Liver (tissue), 9 donors: ENCODE measurements around the gene E2F7. TPM values are rescaled to one million over a fixed set of nuclear protein-coding genes. Genes with fewer than 3 reads are reported as not detected.

ENCODE experiments used
- DNase-seq: peaks from one replicate; pipeline ENCODE4 v3.0.0-alpha.2; 2017; ENCODE audit warnings: low spot score
- H3K27ac ChIP-seq, 2 donors: one replicate each; pipeline ENCODE4 v1.7.0; 2013; ENCODE audit warnings: inconsistent platforms in 2 of 2, low read length in 2 of 2, control low read depth in 1 of 2, low read depth in 1 of 2, mild to moderate bottlenecking in 1 of 2
- H3K27me3 ChIP-seq, 4 donors: one replicate each; pipeline versions ENCODE4 v1.6.1 to v1.7.0; 2013; ENCODE audit warnings: low read length in 3 of 4, inconsistent platforms in 1 of 4, mild to moderate bottlenecking in 1 of 4, moderate library complexity in 1 of 4; ENCODE audit not compliant: control insufficient read depth in 4 of 4, insufficient read depth in 4 of 4
- H3K36me3 ChIP-seq, 4 donors: one replicate each; pipeline versions ENCODE4 v1.6.1 to v1.7.0; 2013; ENCODE audit warnings: low read length in 3 of 4, mild to moderate bottlenecking in 3 of 4, low read depth in 1 of 4, moderate library complexity in 1 of 4; ENCODE audit not compliant: control insufficient read depth in 4 of 4, insufficient read depth in 3 of 4
- H3K4me1 ChIP-seq, 4 donors: one replicate each; pipeline versions ENCODE4 v1.6.1 to v1.7.0; 2013; ENCODE audit warnings: low read length in 3 of 4, mild to moderate bottlenecking in 3 of 4, moderate library complexity in 1 of 4; ENCODE audit not compliant: control insufficient read depth in 4 of 4, insufficient read depth in 4 of 4
- H3K4me3 ChIP-seq, 3 donors: one replicate each; pipeline versions ENCODE4 v1.6.1 to v1.7.0; 2013; ENCODE audit warnings: low read length in 3 of 3, control low read depth in 1 of 3, low read depth in 1 of 3, mild to moderate bottlenecking in 1 of 3
- H3K9ac ChIP-seq, 2 donors: one replicate each; pipeline ENCODE4 v1.7.0; 2013; ENCODE audit warnings: low read length in 2 of 2, mild to moderate bottlenecking in 2 of 2, moderate library complexity in 2 of 2, control low read depth in 1 of 2, low read depth in 1 of 2
- H3K9me3 ChIP-seq, 4 donors: one replicate each; pipeline versions ENCODE4 v1.6.1 to v1.7.0; 2013; ENCODE audit warnings: low read length in 3 of 4; ENCODE audit not compliant: control insufficient read depth in 4 of 4
- EGR1 ChIP-seq, 2 donors: IDR thresholded peaks; 2 replicates each; pipeline ENCODE4 v1.6.1; 2016 to 2018; ENCODE audit warnings: antibody characterized with exemption in 2 of 2, low read depth in 2 of 2
- FOXA1 ChIP-seq: IDR thresholded peaks from 2 replicates; pipeline ENCODE4 v1.6.1; 2016; ENCODE audit warnings: antibody characterized with exemption
- FOXA2 ChIP-seq: IDR thresholded peaks from 2 replicates; pipeline ENCODE4 v1.6.1; 2016; ENCODE audit warnings: antibody characterized with exemption
- GABPA ChIP-seq, 2 donors: IDR thresholded peaks in 1 of 2; conservative IDR thresholded peaks in 1 of 2; 2 replicates each; pipeline ENCODE4 v1.6.1; 2016; ENCODE audit warnings: antibody characterized with exemption in 2 of 2, mild to moderate bottlenecking in 1 of 2, moderate library complexity in 1 of 2
- HNF4A ChIP-seq, 2 donors: conservative IDR thresholded peaks; 2 replicates each; pipeline ENCODE4 v1.6.1; 2016; ENCODE audit warnings: antibody characterized with exemption in 2 of 2, mild to moderate bottlenecking in 2 of 2
- HNF4G ChIP-seq: IDR thresholded peaks from 2 replicates; pipeline ENCODE4 v1.6.1; 2016; ENCODE audit warnings: antibody characterized with exemption
- JUND ChIP-seq, 2 donors: IDR thresholded peaks; 2 replicates each; pipeline ENCODE4 v1.6.1; 2016; ENCODE audit warnings: antibody characterized with exemption in 2 of 2
- NR2F2 ChIP-seq: IDR thresholded peaks from 2 replicates; pipeline ENCODE4 v1.6.1; 2016; ENCODE audit warnings: antibody characterized with exemption
- RAD21 ChIP-seq, 2 donors: IDR thresholded peaks; 2 replicates each; pipeline ENCODE4 v1.6.1; 2016; ENCODE audit warnings: antibody characterized with exemption in 2 of 2, mild to moderate bottlenecking in 2 of 2
- RXRA ChIP-seq, 2 donors: IDR thresholded peaks; 2 replicates each; pipeline ENCODE4 v1.6.1; 2017 to 2018; ENCODE audit warnings: antibody characterized with exemption in 2 of 2, mild to moderate bottlenecking in 1 of 2
- SP1 ChIP-seq: IDR thresholded peaks from 2 replicates; pipeline ENCODE4 v1.6.1; 2018; ENCODE audit warnings: antibody characterized with exemption, mild to moderate bottlenecking
- TAF1 ChIP-seq: conservative IDR thresholded peaks from 2 replicates; pipeline ENCODE4 v1.6.1; 2016; ENCODE audit warnings: antibody characterized with exemption, mild to moderate bottlenecking
- YY1 ChIP-seq: IDR thresholded peaks from 2 replicates; pipeline ENCODE4 v1.6.1; 2016; ENCODE audit warnings: antibody characterized with exemption, mild to moderate bottlenecking
- WGBS: extraction: QIAGEN DNeasy Blood & Tissue Kit; methylation state at CpG from one replicate; pipeline ENCODE4 v1.1.7; 2013; 5-methylcytosine and 5-hydroxymethylcytosine counted together
- polyA plus RNA-seq, 2 donors: library from polyadenylated mRNA; stranded (reverse) in 1 of 2; unstranded in 1 of 2; fragments of 200-250 nt in 1 of 2; fragments of >200 nt in 1 of 2; fragmentation: Nextera tagmentation in 1 of 2; extraction: Ambion mirVana in 1 of 2; gene quantifications; one replicate each; pipeline versions ENCODE4 v1.2.1 to v1.2.3, GENCODE V29; 2013 to 2015
- total RNA-seq, 2 donors: library from RNA; depleted of rRNA; stranded (reverse); fragments of >200 nt; gene quantifications; one replicate each; pipeline ENCODE4 v1.2.3, GENCODE V29; 2014
- TF ChIP-seq, protein P1 (sequence below): IDR thresholded peaks from 2 replicates; pipeline ENCODE4 v1.6.1; 2016; ENCODE audit warnings: antibody characterized with exemption
- TF ChIP-seq, protein P2 (sequence below): IDR thresholded peaks from 2 replicates; pipeline ENCODE4 v1.6.1; 2016; ENCODE audit warnings: antibody characterized with exemption
- TF ChIP-seq, protein P3 (sequence below): fragments of 150-350 bp; IDR thresholded peaks from 2 replicates; pipeline ENCODE4 v1.5.1; 2017; ENCODE audit warnings: improper control_type of control experiment, low read depth, low read length; ENCODE audit not compliant: missing input control
- TF ChIP-seq, protein P4 (sequence below): IDR thresholded peaks from 2 replicates; pipeline ENCODE4 v1.6.1; 2016; ENCODE audit warnings: antibody characterized with exemption, mild to moderate bottlenecking
- TF ChIP-seq, protein P5 (sequence below): IDR thresholded peaks from 2 replicates; pipeline ENCODE4 v1.6.1; 2016; ENCODE audit warnings: antibody characterized with exemption
- donor health status: healthy.
- donor health status: healthy.
- donor health status: healthy.
- donor health status: healthy.
- donor health status: healthy.

The E2F7 gene
- total and polyA plus RNA-seq, 4 donors, result 0.13 to 5.8 (median 0.17) TPM; not detected in 1

DNA sequence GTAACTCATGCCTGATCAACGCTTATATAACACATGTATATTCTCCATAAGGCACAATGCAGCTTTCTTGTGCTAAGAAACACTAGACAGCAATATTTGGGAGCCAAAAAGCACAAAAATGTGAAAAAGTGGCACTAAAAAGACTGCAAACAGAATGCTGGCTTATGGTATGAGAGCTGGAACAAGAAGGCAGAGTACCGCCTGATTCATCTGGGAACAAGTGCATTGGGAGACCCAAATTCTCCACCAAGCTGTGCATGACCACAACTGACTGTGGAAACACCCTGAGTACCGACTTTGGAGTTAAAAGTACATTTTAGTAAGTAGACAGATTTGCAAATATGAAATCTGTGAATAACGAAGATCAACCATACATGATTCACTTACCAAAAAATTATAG is 25.1 kb downstream of the E2F7 start:
- Histone ChIP-seq H3K27ac (no peak overlapping the region), H3K9ac (no peak overlapping the region), H3K9me3 (no peaks in the 10 kb centered on the region), H3K27me3 (no peaks in the 10 kb centered on the region), H3K4me1 (no peaks in the 10 kb centered on the region), H3K36me3 (no peaks in the 10 kb centered on the region), H3K4me3 (no peak overlapping the region)
- WGBS, result 97% methylated on average over 4 of the region's 4 CpGs
- DNase-seq, result no peak
- TF ChIP-seq RAD21 (IDR thresholded peaks at IDR 0.05), result no peak
- TF ChIP-seq, protein P1, sequence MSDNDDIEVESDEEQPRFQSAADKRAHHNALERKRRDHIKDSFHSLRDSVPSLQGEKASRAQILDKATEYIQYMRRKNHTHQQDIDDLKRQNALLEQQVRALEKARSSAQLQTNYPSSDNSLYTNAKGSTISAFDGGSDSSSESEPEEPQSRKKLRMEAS, result no peak
- TF ChIP-seq SP1, result no peak
- TF ChIP-seq HNF4G, result no peak
- TF ChIP-seq, protein P2, sequence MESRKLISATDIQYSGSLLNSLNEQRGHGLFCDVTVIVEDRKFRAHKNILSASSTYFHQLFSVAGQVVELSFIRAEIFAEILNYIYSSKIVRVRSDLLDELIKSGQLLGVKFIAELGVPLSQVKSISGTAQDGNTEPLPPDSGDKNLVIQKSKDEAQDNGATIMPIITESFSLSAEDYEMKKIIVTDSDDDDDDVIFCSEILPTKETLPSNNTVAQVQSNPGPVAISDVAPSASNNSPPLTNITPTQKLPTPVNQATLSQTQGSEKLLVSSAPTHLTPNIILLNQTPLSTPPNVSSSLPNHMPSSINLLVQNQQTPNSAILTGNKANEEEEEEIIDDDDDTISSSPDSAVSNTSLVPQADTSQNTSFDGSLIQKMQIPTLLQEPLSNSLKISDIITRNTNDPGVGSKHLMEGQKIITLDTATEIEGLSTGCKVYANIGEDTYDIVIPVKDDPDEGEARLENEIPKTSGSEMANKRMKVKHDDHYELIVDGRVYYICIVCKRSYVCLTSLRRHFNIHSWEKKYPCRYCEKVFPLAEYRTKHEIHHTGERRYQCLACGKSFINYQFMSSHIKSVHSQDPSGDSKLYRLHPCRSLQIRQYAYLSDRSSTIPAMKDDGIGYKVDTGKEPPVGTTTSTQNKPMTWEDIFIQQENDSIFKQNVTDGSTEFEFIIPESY, result no peak
- no peak for TF ChIP-seq HNF4A (conservative IDR thresholded peaks at IDR 0.05)
- no peak for TF ChIP-seq FOXA1
- TF ChIP-seq, protein P3, sequence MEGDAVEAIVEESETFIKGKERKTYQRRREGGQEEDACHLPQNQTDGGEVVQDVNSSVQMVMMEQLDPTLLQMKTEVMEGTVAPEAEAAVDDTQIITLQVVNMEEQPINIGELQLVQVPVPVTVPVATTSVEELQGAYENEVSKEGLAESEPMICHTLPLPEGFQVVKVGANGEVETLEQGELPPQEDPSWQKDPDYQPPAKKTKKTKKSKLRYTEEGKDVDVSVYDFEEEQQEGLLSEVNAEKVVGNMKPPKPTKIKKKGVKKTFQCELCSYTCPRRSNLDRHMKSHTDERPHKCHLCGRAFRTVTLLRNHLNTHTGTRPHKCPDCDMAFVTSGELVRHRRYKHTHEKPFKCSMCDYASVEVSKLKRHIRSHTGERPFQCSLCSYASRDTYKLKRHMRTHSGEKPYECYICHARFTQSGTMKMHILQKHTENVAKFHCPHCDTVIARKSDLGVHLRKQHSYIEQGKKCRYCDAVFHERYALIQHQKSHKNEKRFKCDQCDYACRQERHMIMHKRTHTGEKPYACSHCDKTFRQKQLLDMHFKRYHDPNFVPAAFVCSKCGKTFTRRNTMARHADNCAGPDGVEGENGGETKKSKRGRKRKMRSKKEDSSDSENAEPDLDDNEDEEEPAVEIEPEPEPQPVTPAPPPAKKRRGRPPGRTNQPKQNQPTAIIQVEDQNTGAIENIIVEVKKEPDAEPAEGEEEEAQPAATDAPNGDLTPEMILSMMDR, result no peak
- TF ChIP-seq YY1, result no peak
- TF ChIP-seq TAF1, result no peak
- TF ChIP-seq, protein P4, sequence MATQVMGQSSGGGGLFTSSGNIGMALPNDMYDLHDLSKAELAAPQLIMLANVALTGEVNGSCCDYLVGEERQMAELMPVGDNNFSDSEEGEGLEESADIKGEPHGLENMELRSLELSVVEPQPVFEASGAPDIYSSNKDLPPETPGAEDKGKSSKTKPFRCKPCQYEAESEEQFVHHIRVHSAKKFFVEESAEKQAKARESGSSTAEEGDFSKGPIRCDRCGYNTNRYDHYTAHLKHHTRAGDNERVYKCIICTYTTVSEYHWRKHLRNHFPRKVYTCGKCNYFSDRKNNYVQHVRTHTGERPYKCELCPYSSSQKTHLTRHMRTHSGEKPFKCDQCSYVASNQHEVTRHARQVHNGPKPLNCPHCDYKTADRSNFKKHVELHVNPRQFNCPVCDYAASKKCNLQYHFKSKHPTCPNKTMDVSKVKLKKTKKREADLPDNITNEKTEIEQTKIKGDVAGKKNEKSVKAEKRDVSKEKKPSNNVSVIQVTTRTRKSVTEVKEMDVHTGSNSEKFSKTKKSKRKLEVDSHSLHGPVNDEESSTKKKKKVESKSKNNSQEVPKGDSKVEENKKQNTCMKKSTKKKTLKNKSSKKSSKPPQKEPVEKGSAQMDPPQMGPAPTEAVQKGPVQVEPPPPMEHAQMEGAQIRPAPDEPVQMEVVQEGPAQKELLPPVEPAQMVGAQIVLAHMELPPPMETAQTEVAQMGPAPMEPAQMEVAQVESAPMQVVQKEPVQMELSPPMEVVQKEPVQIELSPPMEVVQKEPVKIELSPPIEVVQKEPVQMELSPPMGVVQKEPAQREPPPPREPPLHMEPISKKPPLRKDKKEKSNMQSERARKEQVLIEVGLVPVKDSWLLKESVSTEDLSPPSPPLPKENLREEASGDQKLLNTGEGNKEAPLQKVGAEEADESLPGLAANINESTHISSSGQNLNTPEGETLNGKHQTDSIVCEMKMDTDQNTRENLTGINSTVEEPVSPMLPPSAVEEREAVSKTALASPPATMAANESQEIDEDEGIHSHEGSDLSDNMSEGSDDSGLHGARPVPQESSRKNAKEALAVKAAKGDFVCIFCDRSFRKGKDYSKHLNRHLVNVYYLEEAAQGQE, result no peak
- no peak for TF ChIP-seq JUND (IDR thresholded peaks at IDR 0.05)
- no peak for TF ChIP-seq FOXA2
- TF ChIP-seq EGR1 (IDR thresholded peaks at IDR 0.05; ENCODE audit: low read depth in 2 of 2), result no peak
- TF ChIP-seq GABPA (IDR thresholded peaks at IDR 0.05 in 1 of 2, conservative IDR thresholded peaks at IDR 0.05 in 1 of 2), result no peak
- TF ChIP-seq RXRA (IDR thresholded peaks at IDR 0.05), result no peak
- no peak for TF ChIP-seq NR2F2
- TF ChIP-seq, protein P5, sequence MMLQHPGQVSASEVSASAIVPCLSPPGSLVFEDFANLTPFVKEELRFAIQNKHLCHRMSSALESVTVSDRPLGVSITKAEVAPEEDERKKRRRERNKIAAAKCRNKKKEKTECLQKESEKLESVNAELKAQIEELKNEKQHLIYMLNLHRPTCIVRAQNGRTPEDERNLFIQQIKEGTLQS, result no peak
